GM04503 (cell line): ENCODE measurements around the gene B4GALNT1.
"Not testable (repeated sequence)": the region's sequence is repeated elsewhere in the genome, so short reads cannot be mapped to it uniquely, and the experiment has no call there.

Experiments used
- DNase-seq: peaks from one replicate; pipeline ENCODE4 v3.0.0-alpha.2; 2012; ENCODE audit warnings: low read depth

B4GALNT1 gene

DNA sequence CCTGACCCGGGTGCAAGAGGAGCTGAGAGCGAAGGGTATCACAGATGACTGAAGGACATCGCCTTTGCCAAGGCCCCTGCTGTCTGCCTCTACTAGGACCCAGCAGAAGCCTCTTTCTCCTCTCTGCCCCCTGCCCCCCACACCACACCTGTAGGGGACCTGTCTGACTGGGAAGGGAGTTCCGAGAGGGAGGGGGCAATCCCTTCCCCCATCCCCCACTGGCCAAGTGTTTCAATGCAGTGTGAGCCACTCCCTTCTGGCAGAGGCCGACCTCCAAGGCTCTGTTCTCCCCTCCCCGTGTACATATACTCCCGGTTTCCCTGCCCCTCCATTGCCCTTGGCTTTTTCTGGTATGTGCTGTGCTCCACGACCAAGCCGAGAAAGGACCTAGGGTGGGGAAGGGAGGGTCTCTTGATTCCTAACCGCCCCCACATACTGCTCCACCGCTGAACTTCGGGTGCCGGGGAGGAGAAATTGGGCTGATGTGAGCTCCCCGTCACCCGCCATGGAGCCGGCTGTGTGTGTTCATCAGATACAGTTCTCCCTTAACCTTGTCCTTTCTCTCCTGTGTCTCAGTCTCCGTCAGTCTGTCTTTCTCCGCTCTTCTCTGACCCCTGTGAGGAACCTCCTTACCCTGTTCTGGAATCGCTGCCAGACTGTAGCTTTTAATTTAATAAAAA, 23.8 kb downstream of the B4GALNT1 start:
- DNase-seq: no peak

- no peak for DNase-seq
Observed at GRCh38 chr12:57607958-57608663, 24.9 kb downstream of the B4GALNT1 start.

DNA sequence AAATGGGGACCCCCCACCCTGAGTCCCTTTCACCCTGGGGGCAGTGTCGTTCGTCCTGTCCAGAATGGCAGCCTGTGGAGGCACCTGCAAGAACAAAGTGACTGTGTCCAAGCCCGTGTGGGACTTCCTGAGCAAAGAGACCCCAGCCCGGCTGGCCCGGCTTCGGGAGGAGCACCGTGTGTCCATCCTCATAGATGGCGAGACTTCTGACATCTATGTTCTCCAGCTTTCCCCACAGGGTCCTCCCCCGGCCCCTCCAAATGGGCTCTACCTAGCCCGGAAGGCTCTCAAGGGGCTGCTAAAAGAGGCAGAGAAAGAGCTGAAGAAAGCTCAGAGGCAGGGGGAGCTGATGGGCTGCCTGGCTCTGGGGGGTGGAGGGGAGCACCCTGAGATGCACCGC, 26.2 kb downstream of the B4GALNT1 start:
- DNase-seq: no peak

GRCh38 chr12:57606399-57606798, 26.6 kb downstream of the B4GALNT1 start:
- DNase-seq: no peak

DNA sequence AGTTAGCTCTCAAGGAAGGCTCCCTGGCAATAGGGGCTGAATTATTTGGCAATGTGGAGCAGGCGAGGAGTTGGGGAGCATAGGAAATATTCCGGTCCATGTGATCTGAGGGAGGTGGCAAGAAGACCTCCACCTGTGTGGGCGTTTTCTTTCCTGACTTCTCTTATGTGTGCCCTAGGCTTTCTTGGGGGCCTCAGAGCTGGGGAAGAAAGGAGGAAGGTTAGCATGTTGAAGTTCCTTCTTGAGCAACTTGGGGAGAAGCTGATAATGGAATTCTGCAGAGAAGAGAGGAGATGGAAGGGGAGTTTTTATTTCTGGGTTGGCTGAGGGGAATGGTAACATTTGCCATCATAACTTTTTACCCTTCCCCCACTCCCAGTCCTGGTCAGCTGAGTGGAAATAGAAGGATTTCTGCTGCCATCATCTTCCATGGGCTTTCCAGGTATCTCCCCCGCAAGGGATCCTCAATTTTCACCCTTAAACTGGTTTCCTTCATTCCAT, 27.1 kb downstream of the B4GALNT1 start:
- no peak for DNase-seq

DNA sequence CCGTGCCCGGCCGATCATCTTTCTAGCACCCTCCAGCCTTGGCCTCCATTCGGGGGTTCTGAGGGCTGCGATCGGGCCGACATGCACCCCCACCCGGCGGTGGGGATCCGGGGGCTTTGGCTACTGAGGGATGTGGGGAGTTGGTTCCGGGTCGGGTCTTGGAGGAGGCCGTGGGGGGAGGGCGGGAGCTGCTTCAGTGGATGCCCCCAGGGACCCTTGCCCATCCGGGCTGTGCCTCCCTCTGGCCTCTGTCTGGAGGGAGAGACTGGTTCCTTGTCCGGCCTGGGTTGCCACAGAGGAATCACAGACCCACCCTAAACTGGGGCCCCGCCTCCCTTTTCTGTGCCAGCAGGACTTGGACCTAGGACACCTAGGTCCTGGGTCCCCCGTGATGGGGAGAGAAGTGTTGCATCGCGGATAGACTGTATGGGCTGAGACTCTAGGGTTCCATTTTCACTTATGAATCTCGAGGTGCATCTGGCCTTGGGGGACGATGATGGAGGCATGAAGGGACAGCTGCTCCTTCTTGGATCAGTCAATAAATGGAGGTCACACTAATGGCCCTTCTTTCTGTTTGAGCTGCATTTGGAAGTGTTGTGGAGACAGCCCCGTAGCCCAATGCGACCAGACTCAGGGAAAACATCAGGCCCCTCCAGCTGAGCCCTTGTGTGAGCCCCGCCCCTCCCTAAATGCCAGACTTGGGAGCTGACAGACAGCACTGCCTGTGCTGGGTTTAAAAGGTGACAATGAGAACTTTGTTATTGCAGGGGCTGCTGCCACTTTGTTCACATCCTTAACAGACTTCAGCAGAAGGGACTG, 27.8 kb downstream of the B4GALNT1 start:
- DNase-seq: no peak

- no peak for DNase-seq
Observed at GRCh38 chr12:57604454-57604991, 28.5 kb downstream of the B4GALNT1 start, which contains the start of gene DTX3. Gene DTX3 (plus strand): TSS chr12:57604824. CDS start chr12:57606518, 1,694 bp downstream.

DNA sequence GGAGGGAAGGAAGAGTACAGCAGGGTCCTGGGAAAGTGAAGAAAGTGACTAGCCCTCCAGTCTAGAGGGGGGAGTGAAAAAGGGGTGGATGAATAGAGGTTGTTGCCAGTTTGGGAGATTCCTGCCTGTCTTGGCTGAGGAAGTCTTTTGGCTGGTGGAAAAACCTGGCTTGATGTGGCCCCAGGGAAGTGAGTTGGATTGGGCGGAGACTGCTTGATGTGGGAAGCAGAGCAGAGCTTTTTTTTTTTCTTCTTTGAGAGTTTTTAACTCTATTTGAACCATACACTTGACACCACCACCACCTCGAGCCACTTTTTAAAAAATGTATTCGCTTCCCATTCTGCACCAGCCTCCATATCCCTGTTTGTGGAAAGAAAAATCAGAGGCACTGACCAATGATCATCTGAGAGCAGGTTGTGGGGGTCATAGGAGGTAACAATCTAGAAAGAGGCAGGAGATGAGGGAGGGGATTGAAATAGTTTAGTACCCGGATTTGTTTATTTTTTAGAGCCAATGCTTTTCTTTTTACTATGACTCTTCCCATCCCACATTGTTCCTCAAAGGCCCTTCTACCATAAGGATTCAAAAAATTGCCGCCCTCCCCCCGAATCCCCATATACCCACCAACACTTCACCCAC, 29.1 kb downstream of the B4GALNT1 start:
- DNase-seq: no peak

- no peak for DNase-seq
Observed at GRCh38 chr12:57603324-57603723, 29.7 kb downstream of the B4GALNT1 start.

DNA sequence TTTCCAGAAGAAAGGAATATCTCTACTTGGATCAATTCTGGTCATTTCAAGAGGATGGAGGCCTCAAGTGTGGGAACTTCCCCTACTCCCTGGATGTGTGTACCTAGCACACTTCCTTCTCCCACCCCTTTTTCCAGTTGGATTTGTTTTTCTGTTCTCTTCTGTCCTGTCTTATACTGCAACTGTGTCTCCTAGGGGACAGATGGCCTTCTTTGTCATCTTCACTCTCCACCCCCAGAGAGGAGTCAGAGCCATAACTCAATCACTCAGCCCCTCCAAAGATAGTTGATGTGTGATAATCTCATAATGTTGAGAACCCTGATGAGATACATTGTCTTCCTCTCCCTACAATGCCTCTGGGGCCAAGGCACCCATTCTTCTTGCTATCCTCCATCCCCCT, 30.5 kb downstream of the B4GALNT1 start:
- no peak for DNase-seq

DNA sequence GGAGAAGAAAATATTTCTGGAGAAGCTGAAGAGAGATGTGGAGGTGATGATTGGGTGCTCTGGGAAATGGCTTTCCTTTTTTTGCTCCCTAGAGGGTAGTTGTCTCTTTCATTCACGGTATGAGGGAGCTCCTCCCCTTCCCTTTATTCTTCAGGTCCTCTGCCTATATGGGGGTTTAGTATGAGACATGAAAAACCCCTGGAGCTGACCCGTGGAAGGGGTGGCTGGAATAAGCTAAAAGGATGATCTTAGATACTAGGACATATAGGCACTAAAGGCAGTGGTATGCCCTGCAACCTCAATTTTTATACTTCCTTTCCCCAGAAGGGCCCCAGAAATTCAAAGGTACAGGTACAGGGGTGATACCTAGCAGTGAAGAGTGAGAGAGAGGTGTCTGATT, 32.6 kb downstream of the B4GALNT1 start:
- no peak for DNase-seq

- DNase-seq: no peak
Observed at GRCh38 chr12:57593187-57593586, 39.8 kb downstream of the B4GALNT1 start.

DNA sequence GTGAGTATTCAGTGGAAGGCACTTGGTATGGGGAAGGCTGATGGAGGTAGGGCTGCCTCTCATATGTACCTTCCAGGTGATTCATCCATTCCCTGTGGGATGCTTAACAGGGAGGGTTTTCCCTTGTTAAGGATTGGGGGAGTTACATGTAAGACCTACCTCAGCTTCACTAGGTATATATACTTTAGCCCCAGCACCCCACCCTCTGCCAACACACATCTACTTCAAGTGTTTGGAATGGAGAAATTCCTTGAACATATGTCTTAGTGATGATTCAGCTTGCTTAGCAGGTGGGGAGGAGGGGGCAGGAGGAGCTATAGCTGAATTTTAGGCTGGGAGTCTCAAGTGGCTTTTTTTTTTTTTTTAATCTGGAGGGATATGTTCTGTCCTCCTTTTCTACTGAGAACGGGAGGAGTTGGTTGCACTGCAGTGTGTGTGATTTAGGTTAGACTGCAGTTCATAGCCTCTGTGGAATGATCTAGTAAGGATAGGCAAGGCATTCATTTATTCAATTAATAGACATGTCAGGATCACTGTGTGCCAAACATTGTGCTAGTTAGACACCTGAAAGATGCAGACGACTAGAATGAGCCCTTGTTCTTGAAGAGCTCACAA, 40.3 kb downstream of the B4GALNT1 start:
- no peak for DNase-seq

DNA sequence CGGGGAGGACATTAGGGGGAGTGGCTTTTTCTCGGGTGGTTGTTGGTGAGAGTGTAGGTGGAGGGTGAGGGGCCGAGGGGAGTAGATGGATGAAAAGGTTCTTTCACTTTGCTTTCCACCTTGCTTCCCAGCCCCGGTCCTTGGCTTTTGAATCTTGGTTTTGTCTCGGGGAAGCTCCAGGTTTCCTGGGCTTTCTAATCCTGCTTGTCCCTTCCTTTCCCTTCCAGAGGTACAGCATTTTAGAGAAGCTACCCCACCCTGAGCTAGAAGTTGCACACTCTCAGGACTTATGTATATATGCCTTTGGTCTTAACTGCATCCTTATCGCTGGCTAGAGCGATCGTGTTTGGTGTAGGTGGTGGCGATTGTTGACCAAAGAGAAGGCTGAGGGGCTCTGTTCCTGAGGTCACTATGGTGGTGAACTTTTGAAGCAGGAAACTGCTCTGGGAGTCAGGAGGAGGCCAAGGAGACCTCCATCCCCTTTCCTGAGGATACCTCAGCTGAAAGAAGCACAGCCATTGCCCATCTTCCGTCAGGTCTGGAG, 41.1 kb downstream of the B4GALNT1 start:
- no peak for DNase-seq

DNA sequence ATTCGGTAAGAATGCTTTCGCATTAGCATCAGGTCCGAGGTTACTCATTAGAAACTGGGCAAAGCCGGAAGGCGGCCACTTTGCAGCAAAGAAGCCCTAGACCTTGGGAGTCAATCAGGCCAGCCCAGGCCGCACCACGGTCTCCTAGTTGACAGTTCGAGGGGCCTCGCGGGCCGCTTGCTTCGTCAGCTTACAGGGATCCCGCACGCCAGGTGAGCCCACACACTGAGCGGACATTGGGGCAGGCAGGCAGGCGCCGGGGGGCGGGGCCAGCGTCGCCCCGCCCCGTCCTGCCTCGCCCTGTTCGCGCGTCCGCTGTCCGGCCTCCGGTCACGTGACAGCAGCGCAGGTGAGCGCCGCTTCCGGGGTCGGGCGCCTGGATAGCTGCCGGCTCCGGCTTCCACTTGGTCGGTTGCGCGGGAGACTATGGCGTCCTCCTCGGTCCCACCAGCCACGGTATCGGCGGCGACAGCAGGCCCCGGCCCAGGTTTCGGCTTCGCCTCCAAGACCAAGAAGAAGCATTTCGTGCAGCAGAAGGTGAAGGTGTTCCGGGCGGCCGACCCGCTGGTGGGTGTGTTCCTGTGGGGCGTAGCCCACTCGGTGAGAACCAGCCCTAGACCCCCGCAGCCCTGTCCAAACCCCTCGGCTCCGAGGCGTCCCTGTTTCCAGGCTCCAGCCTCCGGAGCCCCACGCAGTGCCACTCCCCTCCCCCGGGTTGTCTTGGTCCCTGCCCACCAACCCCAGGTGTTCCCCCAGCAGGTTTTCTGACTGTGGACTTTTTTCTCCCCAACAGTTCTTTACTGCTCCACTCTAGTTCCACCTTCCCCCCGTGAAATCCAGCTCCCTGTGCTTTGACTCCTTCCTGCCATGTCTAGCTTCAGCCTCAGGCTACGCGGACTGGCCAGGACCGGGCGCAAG, 41.9 kb downstream of the B4GALNT1 start, which contains the start of gene PIP4K2C:
Gene PIP4K2C (plus strand): TSS at position 329 of the 918 bp plus-strand sequence. CDS start 98 bp downstream, at position 427.
- no peak for DNase-seq

DNA sequence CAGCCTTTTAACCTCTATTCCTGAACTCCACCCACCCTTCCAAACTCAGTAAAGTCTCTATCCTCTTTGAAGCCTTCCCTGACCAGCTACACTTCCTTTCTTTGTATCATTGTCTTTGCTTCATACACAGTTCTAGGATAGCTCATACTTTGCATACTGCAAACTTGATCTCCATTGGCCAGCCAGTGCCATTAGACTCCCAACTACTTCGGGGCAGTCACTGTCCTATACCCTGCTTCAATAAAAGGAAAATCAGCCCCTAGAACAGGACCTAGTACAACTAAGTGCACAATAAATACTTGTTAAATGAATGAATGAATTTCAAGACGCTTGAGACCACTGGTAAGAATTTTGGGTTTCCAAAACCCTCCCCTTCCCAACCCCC, 42.5 kb downstream of the B4GALNT1 start:
- no peak for DNase-seq

GRCh38 chr12:57588951-57589610, 43.9 kb downstream of the B4GALNT1 start:
- DNase-seq: not testable (repeated sequence)

GRCh38 chr12:57586832-57587429, 46.1 kb downstream of the B4GALNT1 start:
- DNase-seq: no peak

- no peak for DNase-seq
Observed at GRCh38 chr12:57586128-57586527, 46.9 kb downstream of the B4GALNT1 start.
